MM.1S (cell line): ENCODE data around the gene CD93.

ENCODE experiments used
- EZH2 ChIP-seq: fragments of 300-600 bp; sonication (generic); optimal IDR thresholded peaks from 2 replicates; pipeline ENCODE3; 2017; ENCODE audit warnings: low read depth, mild to moderate bottlenecking, antibody characterized with exemption, low read length, mixed read lengths
- TF ChIP-seq, protein P1 (sequence below): fragments of 300-600 bp; sonication (generic); IDR thresholded peaks from 2 replicates; pipeline ENCODE4 v1.5.1; 2016; ENCODE audit warnings: antibody characterized with exemption, low read length, mixed read lengths

DNA sequence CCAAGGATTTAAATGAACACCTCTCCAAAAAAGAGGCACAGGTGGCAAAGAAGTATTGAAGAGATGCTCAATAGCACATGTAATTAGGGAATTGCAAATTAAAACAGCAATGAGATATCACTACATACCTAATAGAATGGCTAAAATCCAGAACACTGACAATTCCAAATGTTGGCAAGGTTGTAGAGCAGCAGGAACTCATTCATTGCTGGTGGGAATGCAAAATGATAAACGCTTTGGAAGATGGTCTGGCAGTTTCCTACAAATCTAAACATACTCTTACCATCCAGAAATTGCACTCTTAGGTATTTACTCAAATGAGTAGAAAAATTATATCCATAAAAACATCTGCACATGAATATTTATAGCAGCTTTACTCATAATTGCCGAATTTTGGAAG lies 17.0 kb downstream of the CD93 start:
- TF ChIP-seq, protein P1, sequence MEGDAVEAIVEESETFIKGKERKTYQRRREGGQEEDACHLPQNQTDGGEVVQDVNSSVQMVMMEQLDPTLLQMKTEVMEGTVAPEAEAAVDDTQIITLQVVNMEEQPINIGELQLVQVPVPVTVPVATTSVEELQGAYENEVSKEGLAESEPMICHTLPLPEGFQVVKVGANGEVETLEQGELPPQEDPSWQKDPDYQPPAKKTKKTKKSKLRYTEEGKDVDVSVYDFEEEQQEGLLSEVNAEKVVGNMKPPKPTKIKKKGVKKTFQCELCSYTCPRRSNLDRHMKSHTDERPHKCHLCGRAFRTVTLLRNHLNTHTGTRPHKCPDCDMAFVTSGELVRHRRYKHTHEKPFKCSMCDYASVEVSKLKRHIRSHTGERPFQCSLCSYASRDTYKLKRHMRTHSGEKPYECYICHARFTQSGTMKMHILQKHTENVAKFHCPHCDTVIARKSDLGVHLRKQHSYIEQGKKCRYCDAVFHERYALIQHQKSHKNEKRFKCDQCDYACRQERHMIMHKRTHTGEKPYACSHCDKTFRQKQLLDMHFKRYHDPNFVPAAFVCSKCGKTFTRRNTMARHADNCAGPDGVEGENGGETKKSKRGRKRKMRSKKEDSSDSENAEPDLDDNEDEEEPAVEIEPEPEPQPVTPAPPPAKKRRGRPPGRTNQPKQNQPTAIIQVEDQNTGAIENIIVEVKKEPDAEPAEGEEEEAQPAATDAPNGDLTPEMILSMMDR: no peak
- no peak for TF ChIP-seq EZH2
